Measurements from ENCODE around the gene MUC13. TPM values are rescaled to one million over a fixed set of nuclear protein-coding genes. Genes with fewer than 3 reads are reported as not detected.

Gene MUC13
- total RNA-seq, 1 experiment from 2014 or later = 0.22 TPM

DNA sequence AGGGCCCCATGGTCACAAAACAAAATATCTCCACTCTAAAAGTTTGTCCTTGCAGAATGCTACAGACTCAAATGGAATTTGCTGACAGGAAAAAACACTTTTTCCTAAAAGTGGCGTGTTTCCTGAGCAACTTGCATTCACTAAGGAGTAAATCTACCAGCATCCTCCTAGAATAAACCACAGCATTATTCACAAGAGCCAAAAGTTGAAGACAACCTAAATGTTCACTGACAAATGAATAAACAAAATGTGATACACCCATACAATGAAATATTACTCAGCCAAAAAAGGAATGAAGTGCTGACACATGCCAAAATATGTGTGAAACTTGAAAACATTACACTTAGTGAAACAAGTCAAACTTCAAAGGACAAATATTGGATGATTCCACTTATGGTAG, 76.3 kb downstream of the MUC13 start (continued):
- TF ChIP-seq, protein P1, sequence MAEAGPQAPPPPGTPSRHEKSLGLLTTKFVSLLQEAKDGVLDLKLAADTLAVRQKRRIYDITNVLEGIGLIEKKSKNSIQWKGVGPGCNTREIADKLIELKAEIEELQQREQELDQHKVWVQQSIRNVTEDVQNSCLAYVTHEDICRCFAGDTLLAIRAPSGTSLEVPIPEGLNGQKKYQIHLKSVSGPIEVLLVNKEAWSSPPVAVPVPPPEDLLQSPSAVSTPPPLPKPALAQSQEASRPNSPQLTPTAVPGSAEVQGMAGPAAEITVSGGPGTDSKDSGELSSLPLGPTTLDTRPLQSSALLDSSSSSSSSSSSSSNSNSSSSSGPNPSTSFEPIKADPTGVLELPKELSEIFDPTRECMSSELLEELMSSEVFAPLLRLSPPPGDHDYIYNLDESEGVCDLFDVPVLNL (CRISPR knock-in tag; IDR thresholded peaks at IDR 0.05; ENCODE audit: borderline replicate concordance, low read depth) = no peak
- TF ChIP-seq TP53 (CRISPR knock-in tag; IDR thresholded peaks at IDR 0.05) (no peak), CREB1 (CRISPR knock-in tag; IDR thresholded peaks at IDR 0.05) (no peak), NFATC4 (CRISPR knock-in tag; IDR thresholded peaks at IDR 0.05) (no peak), GABPB1 (CRISPR knock-in tag; IDR thresholded peaks at IDR 0.05) (no peak), TEAD4 (CRISPR knock-in tag; IDR thresholded peaks at IDR 0.05) (no peak), ZNF416 (CRISPR knock-in tag; IDR thresholded peaks at IDR 0.05) (no peak)
- TF ChIP-seq, protein P2, sequence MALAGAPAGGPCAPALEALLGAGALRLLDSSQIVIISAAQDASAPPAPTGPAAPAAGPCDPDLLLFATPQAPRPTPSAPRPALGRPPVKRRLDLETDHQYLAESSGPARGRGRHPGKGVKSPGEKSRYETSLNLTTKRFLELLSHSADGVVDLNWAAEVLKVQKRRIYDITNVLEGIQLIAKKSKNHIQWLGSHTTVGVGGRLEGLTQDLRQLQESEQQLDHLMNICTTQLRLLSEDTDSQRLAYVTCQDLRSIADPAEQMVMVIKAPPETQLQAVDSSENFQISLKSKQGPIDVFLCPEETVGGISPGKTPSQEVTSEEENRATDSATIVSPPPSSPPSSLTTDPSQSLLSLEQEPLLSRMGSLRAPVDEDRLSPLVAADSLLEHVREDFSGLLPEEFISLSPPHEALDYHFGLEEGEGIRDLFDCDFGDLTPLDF (CRISPR knock-in tag; IDR thresholded peaks at IDR 0.05) = no peak
- TF ChIP-seq, protein P3, sequence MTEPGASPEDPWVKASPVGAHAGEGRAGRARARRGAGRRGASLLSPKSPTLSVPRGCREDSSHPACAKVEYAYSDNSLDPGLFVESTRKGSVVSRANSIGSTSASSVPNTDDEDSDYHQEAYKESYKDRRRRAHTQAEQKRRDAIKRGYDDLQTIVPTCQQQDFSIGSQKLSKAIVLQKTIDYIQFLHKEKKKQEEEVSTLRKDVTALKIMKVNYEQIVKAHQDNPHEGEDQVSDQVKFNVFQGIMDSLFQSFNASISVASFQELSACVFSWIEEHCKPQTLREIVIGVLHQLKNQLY (CRISPR knock-in tag; IDR thresholded peaks at IDR 0.05) = no peak

DNA sequence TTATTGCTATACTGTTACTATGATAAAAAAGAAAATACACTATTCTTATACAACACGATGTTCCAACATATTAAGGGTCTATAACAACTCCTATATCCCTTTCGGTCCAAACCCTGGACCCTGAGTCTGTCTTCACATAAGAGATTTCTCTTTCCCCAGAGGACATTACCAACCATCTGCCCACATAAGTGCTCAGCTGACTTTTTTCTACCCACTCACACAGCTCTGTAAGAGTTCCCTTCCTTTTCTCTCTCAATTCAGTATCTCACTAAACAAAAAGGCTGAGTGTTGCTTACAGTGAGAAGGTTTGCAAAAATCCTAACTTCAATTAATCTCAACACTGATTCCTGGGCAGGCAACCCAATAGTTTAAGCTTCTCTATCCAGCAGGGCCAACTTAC, 77.9 kb downstream of the MUC13 start:
- ATAC-seq = no peak
- no peak overlapping the region for H3K4me3 Mint-ChIP-seq
- H3K27ac Mint-ChIP-seq = peak overlapping the region; percentile 63; the same call in 1 of the 2 replicates
- H3K36me3 Mint-ChIP-seq = peaks cover 48% of the 10 kb centered on the region
- POLR2A ChIA-PET = interaction anchor here (0.6 to 1.6 kb wide), 2 partner anchors 9 to 11 kb away, joined by 3 to 7 read pairs; no protein-coding TSS in a partner anchor
- CTCF ChIA-PET = interaction anchor here (0.5 to 1.4 kb wide), 2 partner anchors 44 to 162 kb away, joined by 3 to 5 read pairs; no protein-coding TSS in a partner anchor
- no peak for DNase-seq (ENCODE audit: low spot score)
- peaks cover 32% of the 10 kb centered on the region for H3K4me1 Mint-ChIP-seq
- no peaks in the 10 kb centered on the region for H3K27me3 Mint-ChIP-seq (ENCODE audit: low read depth)
- H3K9me3 Mint-ChIP-seq = no peaks in the 10 kb centered on the region
- TF ChIP-seq NR3C1 (CRISPR knock-in tag; conservative IDR thresholded peaks at IDR 0.05; ENCODE audit: low read depth) = no peak
- no peak for TF ChIP-seq SP1 (CRISPR knock-in tag; conservative IDR thresholded peaks at IDR 0.05)
- TF ChIP-seq, protein P4, sequence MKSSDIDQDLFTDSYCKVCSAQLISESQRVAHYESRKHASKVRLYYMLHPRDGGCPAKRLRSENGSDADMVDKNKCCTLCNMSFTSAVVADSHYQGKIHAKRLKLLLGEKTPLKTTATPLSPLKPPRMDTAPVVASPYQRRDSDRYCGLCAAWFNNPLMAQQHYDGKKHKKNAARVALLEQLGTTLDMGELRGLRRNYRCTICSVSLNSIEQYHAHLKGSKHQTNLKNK (CRISPR knock-in tag; IDR thresholded peaks at IDR 0.05) = no peak
- TF ChIP-seq, protein P5, sequence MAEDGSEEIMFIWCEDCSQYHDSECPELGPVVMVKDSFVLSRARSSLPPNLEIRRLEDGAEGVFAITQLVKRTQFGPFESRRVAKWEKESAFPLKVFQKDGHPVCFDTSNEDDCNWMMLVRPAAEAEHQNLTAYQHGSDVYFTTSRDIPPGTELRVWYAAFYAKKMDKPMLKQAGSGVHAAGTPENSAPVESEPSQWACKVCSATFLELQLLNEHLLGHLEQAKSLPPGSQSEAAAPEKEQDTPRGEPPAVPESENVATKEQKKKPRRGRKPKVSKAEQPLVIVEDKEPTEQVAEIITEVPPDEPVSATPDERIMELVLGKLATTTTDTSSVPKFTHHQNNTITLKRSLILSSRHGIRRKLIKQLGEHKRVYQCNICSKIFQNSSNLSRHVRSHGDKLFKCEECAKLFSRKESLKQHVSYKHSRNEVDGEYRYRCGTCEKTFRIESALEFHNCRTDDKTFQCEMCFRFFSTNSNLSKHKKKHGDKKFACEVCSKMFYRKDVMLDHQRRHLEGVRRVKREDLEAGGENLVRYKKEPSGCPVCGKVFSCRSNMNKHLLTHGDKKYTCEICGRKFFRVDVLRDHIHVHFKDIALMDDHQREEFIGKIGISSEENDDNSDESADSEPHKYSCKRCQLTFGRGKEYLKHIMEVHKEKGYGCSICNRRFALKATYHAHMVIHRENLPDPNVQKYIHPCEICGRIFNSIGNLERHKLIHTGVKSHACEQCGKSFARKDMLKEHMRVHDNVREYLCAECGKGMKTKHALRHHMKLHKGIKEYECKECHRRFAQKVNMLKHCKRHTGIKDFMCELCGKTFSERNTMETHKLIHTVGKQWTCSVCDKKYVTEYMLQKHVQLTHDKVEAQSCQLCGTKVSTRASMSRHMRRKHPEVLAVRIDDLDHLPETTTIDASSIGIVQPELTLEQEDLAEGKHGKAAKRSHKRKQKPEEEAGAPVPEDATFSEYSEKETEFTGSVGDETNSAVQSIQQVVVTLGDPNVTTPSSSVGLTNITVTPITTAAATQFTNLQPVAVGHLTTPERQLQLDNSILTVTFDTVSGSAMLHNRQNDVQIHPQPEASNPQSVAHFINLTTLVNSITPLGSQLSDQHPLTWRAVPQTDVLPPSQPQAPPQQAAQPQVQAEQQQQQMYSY (CRISPR knock-in tag; IDR thresholded peaks at IDR 0.05) = no peak
- TF ChIP-seq NFE2L1 (CRISPR knock-in tag; IDR thresholded peaks at IDR 0.05) = no peak
- TF ChIP-seq, protein P6, sequence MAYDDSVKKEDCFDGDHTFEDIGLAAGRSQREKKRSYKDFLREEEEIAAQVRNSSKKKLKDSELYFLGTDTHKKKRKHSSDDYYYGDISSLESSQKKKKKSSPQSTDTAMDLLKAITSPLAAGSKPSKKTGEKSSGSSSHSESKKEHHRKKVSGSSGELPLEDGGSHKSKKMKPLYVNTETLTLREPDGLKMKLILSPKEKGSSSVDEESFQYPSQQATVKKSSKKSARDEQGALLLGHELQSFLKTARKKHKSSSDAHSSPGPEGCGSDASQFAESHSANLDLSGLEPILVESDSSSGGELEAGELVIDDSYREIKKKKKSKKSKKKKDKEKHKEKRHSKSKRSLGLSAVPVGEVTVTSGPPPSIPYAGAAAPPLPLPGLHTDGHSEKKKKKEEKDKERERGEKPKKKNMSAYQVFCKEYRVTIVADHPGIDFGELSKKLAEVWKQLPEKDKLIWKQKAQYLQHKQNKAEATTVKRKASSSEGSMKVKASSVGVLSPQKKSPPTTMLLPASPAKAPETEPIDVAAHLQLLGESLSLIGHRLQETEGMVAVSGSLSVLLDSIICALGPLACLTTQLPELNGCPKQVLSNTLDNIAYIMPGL (CRISPR knock-in tag; IDR thresholded peaks at IDR 0.05) = no peak
- TF ChIP-seq ZNF232 (CRISPR knock-in tag; IDR thresholded peaks at IDR 0.05) = no peak
- no peak for TF ChIP-seq SMAD3 (CRISPR knock-in tag; IDR thresholded peaks at IDR 0.05; ENCODE audit: borderline replicate concordance)
- TF ChIP-seq, protein P7, sequence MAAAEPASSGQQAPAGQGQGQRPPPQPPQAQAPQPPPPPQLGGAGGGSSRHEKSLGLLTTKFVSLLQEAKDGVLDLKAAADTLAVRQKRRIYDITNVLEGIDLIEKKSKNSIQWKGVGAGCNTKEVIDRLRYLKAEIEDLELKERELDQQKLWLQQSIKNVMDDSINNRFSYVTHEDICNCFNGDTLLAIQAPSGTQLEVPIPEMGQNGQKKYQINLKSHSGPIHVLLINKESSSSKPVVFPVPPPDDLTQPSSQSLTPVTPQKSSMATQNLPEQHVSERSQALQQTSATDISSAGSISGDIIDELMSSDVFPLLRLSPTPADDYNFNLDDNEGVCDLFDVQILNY (CRISPR knock-in tag; IDR thresholded peaks at IDR 0.05) = no peak
- TF ChIP-seq GABPB1 (CRISPR knock-in tag; IDR thresholded peaks at IDR 0.05) = no peak
- TF ChIP-seq, protein P8, sequence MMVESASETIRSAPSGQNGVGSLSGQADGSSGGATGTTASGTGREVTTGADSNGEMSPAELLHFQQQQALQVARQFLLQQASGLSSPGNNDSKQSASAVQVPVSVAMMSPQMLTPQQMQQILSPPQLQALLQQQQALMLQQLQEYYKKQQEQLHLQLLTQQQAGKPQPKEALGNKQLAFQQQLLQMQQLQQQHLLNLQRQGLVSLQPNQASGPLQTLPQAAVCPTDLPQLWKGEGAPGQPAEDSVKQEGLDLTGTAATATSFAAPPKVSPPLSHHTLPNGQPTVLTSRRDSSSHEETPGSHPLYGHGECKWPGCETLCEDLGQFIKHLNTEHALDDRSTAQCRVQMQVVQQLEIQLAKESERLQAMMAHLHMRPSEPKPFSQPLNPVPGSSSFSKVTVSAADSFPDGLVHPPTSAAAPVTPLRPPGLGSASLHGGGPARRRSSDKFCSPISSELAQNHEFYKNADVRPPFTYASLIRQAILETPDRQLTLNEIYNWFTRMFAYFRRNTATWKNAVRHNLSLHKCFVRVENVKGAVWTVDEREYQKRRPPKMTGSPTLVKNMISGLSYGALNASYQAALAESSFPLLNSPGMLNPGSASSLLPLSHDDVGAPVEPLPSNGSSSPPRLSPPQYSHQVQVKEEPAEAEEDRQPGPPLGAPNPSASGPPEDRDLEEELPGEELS (CRISPR knock-in tag; IDR thresholded peaks at IDR 0.05) = no peak
- TF ChIP-seq TEAD4 (CRISPR knock-in tag; IDR thresholded peaks at IDR 0.05) = no peak
- no peak for TF ChIP-seq TP53 (CRISPR knock-in tag; IDR thresholded peaks at IDR 0.05)
- TF ChIP-seq NFYB (CRISPR knock-in tag; conservative IDR thresholded peaks at IDR 0.05; ENCODE audit: low read depth) = no peak
- TF ChIP-seq, protein P9, sequence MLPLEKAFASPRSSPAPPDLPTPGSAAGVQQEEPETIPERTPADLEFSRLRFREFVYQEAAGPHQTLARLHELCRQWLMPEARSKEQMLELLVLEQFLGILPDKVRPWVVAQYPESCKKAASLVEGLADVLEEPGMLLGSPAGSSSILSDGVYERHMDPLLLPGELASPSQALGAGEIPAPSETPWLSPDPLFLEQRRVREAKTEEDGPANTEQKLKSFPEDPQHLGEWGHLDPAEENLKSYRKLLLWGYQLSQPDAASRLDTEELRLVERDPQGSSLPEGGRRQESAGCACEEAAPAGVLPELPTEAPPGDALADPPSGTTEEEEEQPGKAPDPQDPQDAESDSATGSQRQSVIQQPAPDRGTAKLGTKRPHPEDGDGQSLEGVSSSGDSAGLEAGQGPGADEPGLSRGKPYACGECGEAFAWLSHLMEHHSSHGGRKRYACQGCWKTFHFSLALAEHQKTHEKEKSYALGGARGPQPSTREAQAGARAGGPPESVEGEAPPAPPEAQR (CRISPR knock-in tag; IDR thresholded peaks at IDR 0.05) = no peak

Measured in WTC11 (cell line).